Activated effector memory CD4-positive, alpha-beta T cell treated with anti-CD3 and anti-CD28 coated beads, Interleukin-2, amount 50 U/mL, for 16 hours (primary cell): ENCODE results near the gene CFAP97D1.

ENCODE experiments used
- DNase-seq: peaks from one replicate; pipeline ENCODE4 v3.0.0-alpha.2; 2020

Gene CFAP97D1

DNA sequence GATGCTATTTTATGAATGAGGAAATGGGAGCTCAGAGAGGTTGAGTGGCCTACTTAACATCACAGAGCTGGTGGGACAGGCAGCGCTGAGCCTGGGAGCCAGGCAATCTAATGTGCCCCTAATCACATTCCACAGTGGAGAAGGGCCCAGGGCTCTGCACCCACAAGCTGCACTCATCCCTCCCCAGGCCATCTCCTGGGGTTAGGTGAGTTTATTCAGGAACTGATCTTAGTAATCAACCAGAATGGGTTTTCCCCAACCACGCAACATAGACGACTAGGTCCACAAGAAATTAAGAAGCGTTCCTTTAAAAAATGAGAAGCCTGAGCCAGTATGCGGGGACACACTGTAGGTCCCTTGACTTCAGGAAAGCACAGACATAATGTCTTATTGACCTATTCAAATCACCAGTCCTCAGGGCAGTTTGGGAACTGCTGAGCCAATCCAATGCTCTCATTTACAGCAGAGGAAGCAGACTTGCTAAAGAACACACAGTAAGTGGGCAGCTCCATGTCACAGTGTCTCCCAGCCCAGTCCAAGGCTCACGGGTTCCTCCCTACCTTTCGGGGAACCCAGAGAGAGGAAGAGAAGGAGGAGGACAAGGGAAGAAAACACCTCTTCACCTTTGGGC lies 50.4 kb downstream of the CFAP97D1 start:
- no peak for DNase-seq

DNA sequence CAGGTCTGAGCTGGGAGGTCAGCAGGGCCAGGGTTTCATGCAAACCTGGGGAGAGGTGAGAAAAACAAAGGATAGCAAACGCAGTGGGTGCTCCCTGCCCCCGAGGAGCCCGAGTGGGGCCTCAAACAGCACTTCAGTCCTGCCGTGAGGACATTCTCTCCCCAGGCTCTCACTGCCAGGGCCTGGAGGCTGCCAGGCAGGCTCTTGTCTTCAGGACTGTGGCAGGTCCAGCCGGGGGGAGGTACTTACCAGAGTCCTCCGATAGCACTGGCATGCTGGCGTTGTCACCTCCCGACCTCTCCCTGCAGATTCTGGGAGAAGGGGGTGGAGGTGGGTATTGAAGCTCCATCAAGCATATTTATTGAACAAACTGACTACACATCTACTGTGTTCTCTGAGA lies 51.4 kb downstream of the CFAP97D1 start:
- no peak for DNase-seq

DNA sequence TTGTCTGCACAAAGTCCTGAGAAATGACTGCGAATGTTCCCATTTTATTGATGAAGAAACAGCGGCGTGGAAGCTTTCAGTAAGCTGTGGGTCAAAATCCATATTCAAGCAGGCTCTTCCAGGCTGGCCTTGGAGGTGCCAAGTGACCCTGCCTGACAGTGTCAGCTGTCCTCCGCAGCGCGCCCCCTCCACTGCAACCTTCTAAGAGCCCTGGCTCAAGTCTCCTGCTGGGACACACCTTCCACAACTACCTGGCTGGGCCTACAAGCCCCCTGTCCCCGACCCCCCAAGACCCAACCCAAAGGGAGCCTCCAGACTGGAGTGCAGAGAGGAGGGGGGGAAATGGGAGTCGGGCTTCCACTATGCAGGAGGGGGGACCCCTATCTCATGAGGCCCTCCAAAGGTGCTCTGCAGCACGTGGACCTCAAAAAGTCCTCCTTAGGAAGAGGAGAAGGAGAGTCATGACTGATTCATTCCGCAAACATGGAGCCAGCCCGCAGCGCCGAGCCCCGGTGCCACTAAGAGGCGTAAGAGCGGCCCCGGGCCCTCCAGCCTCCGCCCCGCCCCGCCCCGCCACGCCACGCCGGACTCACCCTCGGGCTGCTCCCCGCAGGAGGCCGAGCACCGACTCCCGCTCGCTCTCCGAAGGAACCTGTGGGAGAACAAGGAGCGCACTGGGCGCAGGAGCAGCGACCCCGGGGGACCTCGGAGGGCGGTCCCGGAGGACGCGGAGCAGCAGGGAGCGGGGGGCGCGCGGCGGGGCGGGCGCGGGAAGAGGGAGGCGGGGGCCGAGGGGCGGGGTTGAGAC lies 52.1 kb downstream of the CFAP97D1 start:
- DNase-seq, result peak; percentile 67

DNA sequence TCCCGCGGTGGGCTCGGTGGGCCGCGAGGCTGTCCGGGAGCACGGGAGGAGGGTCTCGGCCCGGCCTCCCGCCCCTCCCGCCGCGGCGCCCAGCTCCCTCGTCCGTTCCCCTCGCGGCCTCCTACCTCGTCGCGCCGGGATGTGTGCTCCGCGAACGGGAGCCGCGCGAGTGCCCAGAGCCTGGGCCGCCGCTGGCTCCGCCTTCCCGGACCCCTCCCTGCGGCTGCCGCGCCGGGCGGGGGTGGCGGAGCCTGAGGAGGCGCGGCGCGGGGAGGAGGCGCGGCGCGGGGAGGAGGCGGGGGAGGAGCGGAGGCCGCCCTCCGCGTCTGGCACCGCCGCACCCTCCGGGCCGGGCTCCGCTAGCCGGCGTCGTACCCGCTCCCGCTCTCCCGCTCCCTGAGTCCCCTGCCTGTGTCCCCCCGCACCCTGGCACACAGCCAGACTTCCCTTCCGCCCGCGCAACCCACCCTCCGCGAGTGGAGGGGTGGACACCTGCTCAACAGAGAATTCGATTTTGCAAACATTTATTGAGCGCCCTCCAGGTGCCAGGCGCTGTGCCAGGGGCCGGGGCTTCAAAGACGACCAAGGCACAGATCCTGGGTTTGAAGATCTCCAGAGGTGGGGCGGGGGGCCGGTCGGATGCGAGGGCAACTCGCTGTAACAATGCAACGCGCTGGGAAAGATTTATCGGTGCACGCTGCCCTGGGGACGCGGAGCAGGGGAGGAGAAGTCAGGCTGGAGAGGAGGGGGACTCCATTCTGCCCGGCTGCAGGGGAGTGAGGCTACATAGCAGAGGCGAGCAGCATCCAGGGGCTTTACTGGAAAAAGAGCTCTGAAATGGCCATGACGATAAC lies 53.0 kb downstream of the CFAP97D1 start, which contains the start of gene MPP3:
Gene MPP3, minus strand, starts transcription at position 171 of the 854 bp plus-strand sequence. CDS start 1,240 bp downstream, outside the sequence.
- DNase-seq, result peak; percentile 82

DNA sequence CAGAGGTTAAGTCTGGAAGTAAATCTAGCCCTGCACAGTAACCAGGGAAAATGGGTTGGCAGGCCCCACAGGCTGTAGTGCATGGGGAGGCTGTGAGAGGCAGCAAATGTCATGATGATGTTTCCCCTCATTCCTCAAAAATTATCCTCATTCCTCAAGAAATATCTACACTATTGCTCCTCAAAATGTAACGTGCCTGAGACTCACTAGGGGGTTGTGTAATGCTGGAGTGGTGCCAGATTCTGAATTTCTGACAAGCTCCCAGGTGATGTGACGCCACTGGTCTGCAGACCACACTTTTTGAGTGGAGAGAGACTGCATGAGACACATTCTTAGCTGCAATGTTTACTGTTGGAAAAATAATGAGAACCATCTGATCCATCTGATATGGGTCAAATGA lies 53.9 kb downstream of the CFAP97D1 start:
- no peak for DNase-seq
